ENCODE data around the gene COPS6.

The COPS6 gene

GRCh38 chr7:100091411-100092181 lies 2.8 kb downstream of the COPS6 start:
- TF ChIP-seq, protein P1, sequence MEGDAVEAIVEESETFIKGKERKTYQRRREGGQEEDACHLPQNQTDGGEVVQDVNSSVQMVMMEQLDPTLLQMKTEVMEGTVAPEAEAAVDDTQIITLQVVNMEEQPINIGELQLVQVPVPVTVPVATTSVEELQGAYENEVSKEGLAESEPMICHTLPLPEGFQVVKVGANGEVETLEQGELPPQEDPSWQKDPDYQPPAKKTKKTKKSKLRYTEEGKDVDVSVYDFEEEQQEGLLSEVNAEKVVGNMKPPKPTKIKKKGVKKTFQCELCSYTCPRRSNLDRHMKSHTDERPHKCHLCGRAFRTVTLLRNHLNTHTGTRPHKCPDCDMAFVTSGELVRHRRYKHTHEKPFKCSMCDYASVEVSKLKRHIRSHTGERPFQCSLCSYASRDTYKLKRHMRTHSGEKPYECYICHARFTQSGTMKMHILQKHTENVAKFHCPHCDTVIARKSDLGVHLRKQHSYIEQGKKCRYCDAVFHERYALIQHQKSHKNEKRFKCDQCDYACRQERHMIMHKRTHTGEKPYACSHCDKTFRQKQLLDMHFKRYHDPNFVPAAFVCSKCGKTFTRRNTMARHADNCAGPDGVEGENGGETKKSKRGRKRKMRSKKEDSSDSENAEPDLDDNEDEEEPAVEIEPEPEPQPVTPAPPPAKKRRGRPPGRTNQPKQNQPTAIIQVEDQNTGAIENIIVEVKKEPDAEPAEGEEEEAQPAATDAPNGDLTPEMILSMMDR (IDR thresholded peaks at IDR 0.05; ENCODE audit: borderline replicate concordance, control extremely low read depth, extremely low read depth, insufficient read depth, missing control alignments): no peak
- no peak for DNase-seq (ENCODE audit: low spot score)
- in situ Hi-C loops (cut with MboI; ENCODE audit: low sequenced_read_pairs, unreplicated experiment): no loop called here

- TF ChIP-seq, protein P1 (IDR thresholded peaks at IDR 0.05; ENCODE audit: borderline replicate concordance, control extremely low read depth, extremely low read depth, insufficient read depth, missing control alignments): no peak
- DNase-seq (ENCODE audit: low spot score): no peak
- in situ Hi-C loops (cut with MboI; ENCODE audit: low sequenced_read_pairs, unreplicated experiment): no loop called here
Measured at GRCh38 chr7:100093054-100093453, 4.3 kb downstream of the COPS6 start.

GRCh38 chr7:100093498-100093897 lies 4.7 kb downstream of the COPS6 start:
- DNase-seq (ENCODE audit: low spot score): no peak
- TF ChIP-seq, protein P1 (IDR thresholded peaks at IDR 0.05; ENCODE audit: borderline replicate concordance, control extremely low read depth, extremely low read depth, insufficient read depth, missing control alignments): no peak
- in situ Hi-C loops (cut with MboI; ENCODE audit: low sequenced_read_pairs, unreplicated experiment): no loop called here

- DNase-seq (ENCODE audit: low spot score): no peak
- in situ Hi-C loops (cut with MboI; ENCODE audit: low sequenced_read_pairs, unreplicated experiment): no loop called here
- TF ChIP-seq, protein P1 (IDR thresholded peaks at IDR 0.05; ENCODE audit: borderline replicate concordance, control extremely low read depth, extremely low read depth, insufficient read depth, missing control alignments): no peak
Measured at GRCh38 chr7:100093925-100094486, 5.2 kb downstream of the COPS6 start.

DNA sequence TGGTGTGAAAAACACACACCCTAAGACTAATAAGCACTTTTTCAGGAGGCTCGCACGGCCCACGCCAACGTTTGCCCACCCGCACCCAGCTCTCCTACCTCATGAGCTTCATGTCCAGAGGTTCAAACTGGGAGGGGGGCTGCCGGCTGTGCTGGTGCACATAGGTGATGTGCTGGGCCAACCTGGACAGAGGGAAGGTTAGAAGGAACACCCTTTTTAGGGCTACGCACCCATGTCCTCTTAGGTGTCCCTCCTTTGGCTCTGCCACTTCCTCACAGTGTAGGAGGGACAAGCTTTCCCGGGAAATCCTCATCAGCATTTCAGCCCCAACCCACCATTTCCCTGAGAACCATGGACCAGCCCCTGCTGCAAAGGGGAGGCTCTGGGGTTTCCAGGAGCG lies 6.5 kb downstream of the COPS6 start:
- no peak for DNase-seq (ENCODE audit: low spot score)
- TF ChIP-seq, protein P1 (IDR thresholded peaks at IDR 0.05; ENCODE audit: borderline replicate concordance, control extremely low read depth, extremely low read depth, insufficient read depth, missing control alignments): no peak
- in situ Hi-C loops (cut with MboI; ENCODE audit: low sequenced_read_pairs, unreplicated experiment): no loop called here

DNA sequence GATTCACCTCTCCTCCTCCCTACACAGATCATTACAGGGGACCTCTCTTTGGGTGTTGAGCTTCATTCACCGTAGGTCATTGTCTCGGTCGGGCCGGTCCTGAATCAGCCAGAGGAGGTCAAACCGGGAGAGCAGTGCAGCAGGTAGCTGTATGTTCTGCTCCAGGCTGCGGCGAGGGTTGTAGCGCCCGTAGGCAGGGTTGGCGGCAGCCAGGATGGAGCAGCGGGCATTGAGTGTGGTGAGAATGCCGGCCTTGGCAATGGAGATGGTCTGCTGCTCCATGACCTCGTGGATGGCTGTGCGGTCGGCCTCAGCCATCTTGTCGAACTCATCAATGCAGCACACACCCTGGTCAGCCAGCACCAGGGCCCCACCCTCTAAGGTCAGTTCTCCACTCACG lies 6.9 kb downstream of the COPS6 start:
- TF ChIP-seq, protein P1 (IDR thresholded peaks at IDR 0.05; ENCODE audit: borderline replicate concordance, control extremely low read depth, extremely low read depth, insufficient read depth, missing control alignments): no peak
- DNase-seq (ENCODE audit: low spot score): no peak
- in situ Hi-C loops (cut with MboI; ENCODE audit: low sequenced_read_pairs, unreplicated experiment): no loop called here

Measured in GM13976 (cell line).